Measurements from ENCODE around the gene LYRM1.
"Not testable (repeated sequence)": the region's sequence is repeated elsewhere in the genome, so short reads cannot be mapped to it uniquely, and the experiment has no call there.

DNA sequence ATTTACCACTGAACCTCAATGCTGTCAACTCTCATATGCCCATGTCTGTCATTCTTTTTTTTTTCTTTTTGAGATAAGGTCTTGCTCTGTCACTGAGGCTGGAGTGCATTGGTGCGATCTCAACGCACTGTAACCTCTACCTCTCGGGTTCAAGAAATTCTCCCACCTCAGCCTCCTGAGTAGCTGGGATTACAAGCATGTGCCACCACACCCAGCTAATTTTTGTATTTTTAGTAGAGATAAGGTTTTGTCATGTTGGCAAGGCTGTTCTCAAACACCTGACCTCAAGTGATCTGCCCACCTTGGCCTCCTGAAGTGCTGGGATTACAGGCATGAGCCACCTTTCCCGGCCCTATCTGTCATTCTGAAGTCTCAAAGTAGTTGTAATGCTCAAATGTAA, 72.6 kb downstream of the LYRM1 start:
- TF ChIP-seq, protein P1, sequence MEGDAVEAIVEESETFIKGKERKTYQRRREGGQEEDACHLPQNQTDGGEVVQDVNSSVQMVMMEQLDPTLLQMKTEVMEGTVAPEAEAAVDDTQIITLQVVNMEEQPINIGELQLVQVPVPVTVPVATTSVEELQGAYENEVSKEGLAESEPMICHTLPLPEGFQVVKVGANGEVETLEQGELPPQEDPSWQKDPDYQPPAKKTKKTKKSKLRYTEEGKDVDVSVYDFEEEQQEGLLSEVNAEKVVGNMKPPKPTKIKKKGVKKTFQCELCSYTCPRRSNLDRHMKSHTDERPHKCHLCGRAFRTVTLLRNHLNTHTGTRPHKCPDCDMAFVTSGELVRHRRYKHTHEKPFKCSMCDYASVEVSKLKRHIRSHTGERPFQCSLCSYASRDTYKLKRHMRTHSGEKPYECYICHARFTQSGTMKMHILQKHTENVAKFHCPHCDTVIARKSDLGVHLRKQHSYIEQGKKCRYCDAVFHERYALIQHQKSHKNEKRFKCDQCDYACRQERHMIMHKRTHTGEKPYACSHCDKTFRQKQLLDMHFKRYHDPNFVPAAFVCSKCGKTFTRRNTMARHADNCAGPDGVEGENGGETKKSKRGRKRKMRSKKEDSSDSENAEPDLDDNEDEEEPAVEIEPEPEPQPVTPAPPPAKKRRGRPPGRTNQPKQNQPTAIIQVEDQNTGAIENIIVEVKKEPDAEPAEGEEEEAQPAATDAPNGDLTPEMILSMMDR (IDR thresholded peaks at IDR 0.05; ENCODE audit: low read length), result not testable (repeated sequence)
- not testable (repeated sequence) for TF ChIP-seq EZH2 (optimal IDR thresholded peaks at IDR 0.05; ENCODE audit: low read depth, low read length)

Data from MM.1S (cell line).